Upper lobe of left lung (tissue), 6 donors: ENCODE measurements around the gene TUBB4B. TPM values are rescaled to one million over a fixed set of nuclear protein-coding genes. Genes with fewer than 3 reads are reported as not detected.
A peak's percentile ranks its signal among the peaks of the same experiment; 100 is the strongest.

Experiments used
- ATAC-seq, 2 donors: fragments of 200-7000 bp; cut with Tn5 transposase; one replicate each; pipeline ENCODE4 v1.9.1; 2022; ENCODE audit warnings: mild to moderate bottlenecking in 2 of 2, moderate library complexity in 2 of 2; ENCODE audit not compliant: low FRiP score in 2 of 2
- DNase-seq, 2 donors: peaks; one replicate each; pipeline ENCODE4 v3.0.0-alpha.2; 2019 to 2020
- H3K27ac ChIP-seq, 4 donors: fragments of 200-600 bp; sonication (generic); one replicate each; pipeline ENCODE4 v1.5.1; 2016 to 2019
- H3K27me3 ChIP-seq, 4 donors: fragments of 200-600 bp; sonication (generic); one replicate each; pipeline ENCODE4 v1.5.1; 2017 to 2019
- H3K36me3 ChIP-seq, 4 donors: fragments of 200-600 bp; sonication (generic); one replicate each; pipeline ENCODE4 v1.5.1; 2016 to 2019
- H3K4me1 ChIP-seq, 4 donors: fragments of 200-600 bp; sonication (generic); one replicate each; pipeline ENCODE4 v1.5.1; 2018 to 2019
- H3K4me3 ChIP-seq, 4 donors: fragments of 200-600 bp; sonication (generic); one replicate each; pipeline ENCODE4 v1.5.1; 2017 to 2019; ENCODE audit warnings: mild to moderate bottlenecking in 2 of 4, moderate library complexity in 1 of 4
- H3K9me3 ChIP-seq, 4 donors: fragments of 200-600 bp; sonication (generic); one replicate each; pipeline ENCODE4 v1.5.1; 2018 to 2019
- CTCF ChIP-seq, 6 experiments: fragments of 450-650 bp in 4 of 6; fragments of 200-600 bp in 2 of 6; sonication (generic) in 2 of 6; IDR thresholded peaks; one replicate each; pipeline ENCODE4 v1.5.1; 2016 to 2019; ENCODE audit warnings: antibody characterized with exemption in 6 of 6
- EP300 ChIP-seq, 4 donors: sonication (generic); formaldehyde crosslinking; IDR thresholded peaks; one replicate each; pipeline ENCODE4 v1.5.1; 2017; ENCODE audit warnings: antibody characterized with exemption in 4 of 4, control low read depth in 2 of 4
- POLR2A ChIP-seq, 4 donors: fragments of 450-650 bp; IDR thresholded peaks; one replicate each; pipeline ENCODE4 v1.5.1; 2016 to 2017; ENCODE audit warnings: antibody characterized with exemption in 4 of 4, mild to moderate bottlenecking in 2 of 4
- POLR2AphosphoS5 ChIP-seq, 2 donors: sonication (generic); formaldehyde crosslinking; IDR thresholded peaks; one replicate each; pipeline ENCODE4 v1.5.1; 2017; ENCODE audit warnings: antibody characterized with exemption in 2 of 2
- WGBS, 2 donors: methylation state at CpG; one replicate each; pipeline ENCODE4 v1.1.5; 2017 to 2018; 5-methylcytosine and 5-hydroxymethylcytosine counted together
- total RNA-seq, 6 donors: library from RNA; depleted of rRNA in 4 of 6; stranded (reverse); fragments of >200 nt in 4 of 6; gene quantifications; one replicate each; pipeline versions ENCODE4 v1.1.0 to v1.2.1, GENCODE V29; 2016 to 2021
- donor health status: DM: no; HTN: no; CAD: no; lungs with moderate emphysema.
- donor health status: DM: no; HTN: yes; CAD: no; lungs with severe emphysema.

The TUBB4B gene
- total RNA-seq, 6 donors from 2014 or later: 120 to 539 (median 227) TPM

- H3K27me3 ChIP-seq: no peaks in the 10 kb centered on the region
- 84 to 86% methylated on average over 12 to 13 of the region's 13 CpGs for WGBS, 2 donors
- no peaks in the 10 kb centered on the region for H3K9me3 ChIP-seq
- peaks cover 49 to 98% (median 75%) of the 10 kb centered on the region in 4 donors for H3K4me1 ChIP-seq
- H3K27ac ChIP-seq: peak overlapping the region in 2 of 4 donors; percentile 39 to 95
- peak in 1 of 2 donors; percentile 54 for DNase-seq
- peaks cover 4 to 33% (median 17%) of the 10 kb centered on the region in 4 donors for H3K36me3 ChIP-seq
- no peak overlapping the region for H3K4me3 ChIP-seq
- no peak for ATAC-seq
- TF ChIP-seq POLR2A (IDR thresholded peaks at IDR 0.05): no peak
These were observed 32.0 kb downstream of the TUBB4B start for GRCh38 chr9:137273095-137273490.

- H3K36me3 ChIP-seq: peaks cover 4 to 33% (median 19%) of the 10 kb centered on the region in 4 donors
- H3K4me3 ChIP-seq: no peak overlapping the region
- 72 to 80% methylated on average over 5 to 15 of the region's 15 CpGs for WGBS, 2 donors
- DNase-seq (peak; percentile 41 to 58), ATAC-seq (no peak)
- H3K4me1 ChIP-seq: peaks cover 42 to 98% (median 73%) of the 10 kb centered on the region in 4 donors
- H3K9me3 ChIP-seq: no peaks in the 10 kb centered on the region
- H3K27me3 ChIP-seq: no peaks in the 10 kb centered on the region
- H3K27ac ChIP-seq: peak overlapping the region; percentile 58 to 95 (median 76)
- no peak for TF ChIP-seq POLR2AphosphoS5 (IDR thresholded peaks at IDR 0.05)
- no peak for TF ChIP-seq EP300 (IDR thresholded peaks at IDR 0.05)
- no peak for TF ChIP-seq CTCF (IDR thresholded peaks at IDR 0.05)
- no peak for TF ChIP-seq POLR2A (IDR thresholded peaks at IDR 0.05)
These were observed 32.7 kb downstream of the TUBB4B start for GRCh38 chr9:137273611-137274320.

- Histone ChIP-seq H3K4me3 (no peak overlapping the region), H3K36me3 (peaks cover 10 to 42% (median 32%) of the 10 kb centered on the region in 4 donors), H3K27ac (peak overlapping the region; percentile 95 to 98 (median 96)), H3K9me3 (no peaks in the 10 kb centered on the region), H3K27me3 (no peaks in the 10 kb centered on the region), H3K4me1 (peaks cover 39 to 97% (median 66%) of the 10 kb centered on the region in 4 donors)
- DNase-seq (no peak), ATAC-seq (no peak)
- WGBS, 2 donors: 80 to 86% methylated on average over 10 of the region's 10 CpGs
- no peak for TF ChIP-seq EP300 (IDR thresholded peaks at IDR 0.05)
- TF ChIP-seq POLR2A (IDR thresholded peaks at IDR 0.05): no peak
- TF ChIP-seq CTCF (IDR thresholded peaks at IDR 0.05): no peak
- TF ChIP-seq POLR2AphosphoS5 (IDR thresholded peaks at IDR 0.05): no peak
These were observed 34.1 kb downstream of the TUBB4B start for GRCh38 chr9:137275203-137275587.

- DNase-seq (peak in 1 of 2 donors; percentile 77), ATAC-seq (no peak)
- peaks cover 39 to 98% (median 67%) of the 10 kb centered on the region in 4 donors for H3K4me1 ChIP-seq
- WGBS, 2 donors: 84% methylated on average over 21 to 24 of the region's 24 CpGs
- H3K4me3 ChIP-seq: no peak overlapping the region
- peaks cover 10 to 43% (median 38%) of the 10 kb centered on the region in 4 donors for H3K36me3 ChIP-seq
- H3K27me3 ChIP-seq: no peaks in the 10 kb centered on the region
- no peaks in the 10 kb centered on the region for H3K9me3 ChIP-seq
- no peak for TF ChIP-seq POLR2AphosphoS5 (IDR thresholded peaks at IDR 0.05)
- TF ChIP-seq POLR2A (IDR thresholded peaks at IDR 0.05): no peak
- TF ChIP-seq EP300 (IDR thresholded peaks at IDR 0.05): no peak
- TF ChIP-seq CTCF (IDR thresholded peaks at IDR 0.05): no peak
- peak overlapping the region; percentile 95 to 98 (median 96) for H3K27ac ChIP-seq
These were observed 34.7 kb downstream of the TUBB4B start for GRCh38 chr9:137275588-137276472.
